SK-N-SH treated with all-trans-retinoic acid at 6 μM for 48 hours (cell line): ENCODE data around the gene TPO.
"Not testable (repeated sequence)": the region's sequence is repeated elsewhere in the genome, so short reads cannot be mapped to it uniquely, and the experiment has no call there.

Experiments used
- ZC3H10 ChIP-seq: fragments of 250-450 bp; sonication (Bioruptor Pico); IDR thresholded peaks from 2 replicates; pipeline ENCODE4 v1.5.1; 2021; ENCODE audit warnings: mild to moderate bottlenecking, moderate library complexity
- ZFP30 ChIP-seq: fragments of 450-650 bp; formaldehyde crosslinking; IDR thresholded peaks from 2 replicates; pipeline ENCODE4 v1.5.0; 2022; ENCODE audit warnings: mild to moderate bottlenecking, moderate library complexity

DNA sequence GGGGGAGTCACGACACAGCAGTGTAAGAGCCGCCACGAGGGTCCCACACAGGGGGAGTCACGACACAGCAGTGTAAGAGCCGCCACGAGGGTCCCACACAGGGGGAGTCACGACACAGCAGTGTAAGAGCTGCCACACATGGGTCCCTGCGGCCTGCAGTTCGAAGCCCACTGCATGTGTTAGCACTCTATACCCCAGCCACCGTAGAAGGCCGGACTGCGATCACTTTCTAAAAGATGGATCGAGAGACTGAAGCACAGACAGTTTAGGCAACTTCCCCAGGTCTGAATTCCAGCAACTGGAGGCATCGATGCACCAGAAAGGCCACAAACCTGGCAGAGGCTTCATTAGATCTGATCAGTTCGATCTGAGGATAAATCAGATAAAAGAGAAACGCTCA, 77.1 kb downstream of the TPO start:
- not testable (repeated sequence) for TF ChIP-seq ZFP30 (CRISPR knock-in tag); ZC3H10
